HepG2 (cell line): Measurements from ENCODE around the gene BABAM1.

ENCODE experiments used
- MAFK ChIP-seq, 2 experiments: IDR thresholded peaks in 1 of 2; conservative IDR thresholded peaks in 1 of 2; 2 replicates each; pipeline ENCODE4 v1.6.1; 2011; ENCODE audit warnings: improper control_type of control experiment in 2 of 2, low read length in 2 of 2
- MYNN ChIP-seq: sonication (generic); formaldehyde crosslinking; IDR thresholded peaks from 2 replicates; pipeline ENCODE4 v1.4.0; 2020; ENCODE audit warnings: mild to moderate bottlenecking, low read depth, missing genetic modification reagents
- NFRKB ChIP-seq: fragments of 450-650 bp; IDR thresholded peaks from 2 replicates; pipeline ENCODE4 v1.6.1; 2017
- NR2F6 ChIP-seq, 2 experiments: IDR thresholded peaks; 2 replicates each; pipeline ENCODE4 v1.6.1; 2016; ENCODE audit warnings: antibody characterized with exemption in 1 of 2, mild to moderate bottlenecking in 1 of 2
- RAD21 ChIP-seq: fragments of 450-650 bp; formaldehyde crosslinking; IDR thresholded peaks from 2 replicates; pipeline ENCODE4 v1.5.0; 2020; ENCODE audit warnings: mild to moderate bottlenecking
- USF2 ChIP-seq, 2 experiments: sonication (generic) in 1 of 2; formaldehyde crosslinking in 1 of 2; IDR thresholded peaks; 2 replicates each; pipeline versions ENCODE4 v1.5.1 to v1.6.1; 2011 to 2020; ENCODE audit warnings: borderline replicate concordance in 1 of 2, low read depth in 1 of 2, low read length in 1 of 2, mild to moderate bottlenecking in 1 of 2, missing genetic modification reagents in 1 of 2, moderate library complexity in 1 of 2
- ZBTB4 ChIP-seq: sonication (generic); formaldehyde crosslinking; IDR thresholded peaks from 2 replicates; pipeline ENCODE4 v1.4.0; 2020; ENCODE audit warnings: missing genetic modification reagents, mild to moderate bottlenecking, borderline replicate concordance
- ZNF501 ChIP-seq: sonication (generic); formaldehyde crosslinking; IDR thresholded peaks from 2 replicates; pipeline ENCODE4 v1.5.1; 2020; ENCODE audit warnings: mild to moderate bottlenecking, moderate library complexity, missing genetic modification reagents
- ZNF510 ChIP-seq: sonication (generic); formaldehyde crosslinking; IDR thresholded peaks from 2 replicates; pipeline ENCODE4 v1.4.0; 2020; ENCODE audit warnings: low read depth, mild to moderate bottlenecking, missing genetic modification reagents
- ZSCAN30 ChIP-seq: sonication (generic); formaldehyde crosslinking; IDR thresholded peaks from 2 replicates; pipeline ENCODE4 v1.5.0; 2020; ENCODE audit warnings: mild to moderate bottlenecking, missing genetic modification reagents

- TF ChIP-seq NR2F6 (IDR thresholded peaks at IDR 0.05) (no peak), NR2F6 (CRISPR knock-in tag; IDR thresholded peaks at IDR 0.05) (no peak), MYNN (CRISPR knock-in tag) (no peak), NFRKB (no peak), RAD21 (CRISPR knock-in tag) (peak; percentile 19; the same call in 1 of the 2 replicates), ZSCAN30 (CRISPR knock-in tag) (no peak), ZNF501 (CRISPR knock-in tag) (no peak), USF2 (IDR thresholded peaks at IDR 0.05; ENCODE audit: low read depth, low read length) (no peak), USF2 (CRISPR knock-in tag; IDR thresholded peaks at IDR 0.05; ENCODE audit: borderline replicate concordance) (no peak), ZBTB4 (no peak), ZNF510 (CRISPR knock-in tag) (no peak), MAFK (conservative IDR thresholded peaks at IDR 0.05 in 1 of 2, IDR thresholded peaks at IDR 0.05 in 1 of 2; ENCODE audit: low read length in 2 of 2) (no peak)
Measured at GRCh38 chr19:17244618-17245534, 22.4 kb upstream of the BABAM1 start.
